K562 (cell line): ENCODE results near the gene ENKUR. TPM values are rescaled to one million over a fixed set of nuclear protein-coding genes. Genes with fewer than 3 reads are reported as not detected.

Experiments used
- CBFA2T3 ChIP-seq: fragments of 450-650 bp; IDR thresholded peaks from 2 replicates; pipeline ENCODE4 v1.6.1; 2017
- CC2D1A ChIP-seq: fragments of 450-650 bp; IDR thresholded peaks from 2 replicates; pipeline ENCODE4 v1.6.1; 2017; ENCODE audit warnings: mild to moderate bottlenecking
- CTCFL ChIP-seq: IDR thresholded peaks from 2 replicates; pipeline ENCODE4 v1.6.1; 2011; ENCODE audit warnings: borderline replicate concordance, low read depth, mild to moderate bottlenecking, moderate library complexity, low read length; ENCODE audit not compliant: insufficient read depth, poor library complexity, severe bottlenecking
- EP300 ChIP-seq: IDR thresholded peaks from 2 replicates; pipeline ENCODE4 v1.6.1; 2012; ENCODE audit warnings: low read length, improper control_type of control experiment
- ESRRA ChIP-seq: fragments of 450-650 bp; IDR thresholded peaks from 2 replicates; pipeline ENCODE4 v1.6.1; 2014; ENCODE audit warnings: low read depth, mild to moderate bottlenecking, moderate library complexity, borderline replicate concordance
- HMBOX1 ChIP-seq: sonication (generic); IDR thresholded peaks from 2 replicates; pipeline ENCODE4 v1.6.1; 2016
- ILK ChIP-seq: fragments of 450-650 bp; IDR thresholded peaks from 2 replicates; pipeline ENCODE4 v1.6.1; 2016; ENCODE audit warnings: missing genetic modification characterization, low read depth, mild to moderate bottlenecking, missing compliant biosample characterization, moderate library complexity, borderline replicate concordance
- NFIC ChIP-seq: fragments of 450-650 bp; IDR thresholded peaks from 2 replicates; pipeline ENCODE4 v1.6.1; 2017; ENCODE audit warnings: mild to moderate bottlenecking, inconsistent platforms
- PATZ1 ChIP-seq: fragments of 250-450 bp; sonication (Bioruptor Pico); IDR thresholded peaks from 2 replicates; pipeline ENCODE4 v1.5.0; 2020; ENCODE audit warnings: mild to moderate bottlenecking, borderline replicate concordance
- RAD21 ChIP-seq, 2 experiments: fragments of 250-450 bp in 1 of 2; fragments of 450-650 bp in 1 of 2; sonication (Bioruptor Pico) in 1 of 2; formaldehyde crosslinking in 1 of 2; IDR thresholded peaks in 1 of 2; conservative IDR thresholded peaks in 1 of 2; 2 replicates each; pipeline versions ENCODE4 v1.4.0 to v1.8.0; 2020 to 2022; ENCODE audit warnings: mild to moderate bottlenecking in 2 of 2, moderate library complexity in 1 of 2
- UBTF ChIP-seq, 2 experiments: IDR thresholded peaks; 2 replicates each; pipeline ENCODE4 v1.6.1; 2012; ENCODE audit warnings: improper control_type of control experiment in 2 of 2, low read depth in 2 of 2, low read length in 2 of 2, borderline replicate concordance in 1 of 2
- ZKSCAN1 ChIP-seq: fragments of 150-350 bp; IDR thresholded peaks from 2 replicates; pipeline ENCODE4 v1.6.1; 2016; ENCODE audit warnings: low read depth, low read length
- ZMIZ1 ChIP-seq, 2 experiments: fragments of 150-350 bp in 1 of 2; IDR thresholded peaks; 2 replicates each; pipeline ENCODE4 v1.6.1; 2012 to 2016; ENCODE audit warnings: low read depth in 2 of 2, low read length in 2 of 2, mild to moderate bottlenecking in 1 of 2, moderate library complexity in 1 of 2
- polyA plus RNA-seq, 8 experiments: library from polyadenylated mRNA; depleted of rRNA in 4 of 8; stranded (reverse) in 5 of 8; unstranded in 3 of 8; fragments of >200 nt; fragmentation: Nextera tagmentation in 2 of 8; fragmentation: Illumina TruSeq in 1 of 8; extraction: Ambion mirVana in 2 of 8; extraction: Trizol in 1 of 8; gene quantifications; 2 replicates each; pipeline versions ENCODE4 v1.2.1 to v1.2.3, GENCODE V29; 2011 to 2014; ENCODE audit warnings: inconsistent platforms in 1 of 8, missing spikeins in 1 of 8
- total RNA-seq, 7 experiments: library from RNA; depleted of rRNA in 6 of 7; stranded (reverse); fragments of >200 nt in 6 of 7; fragmentation: Illumina TruSeq in 2 of 7; extraction: Trizol in 2 of 7; gene quantifications; 2 replicates each; pipeline versions ENCODE4 v1.2.1 to v1.2.3, GENCODE V29; 2011 to 2021; ENCODE audit warnings: low replicate concordance in 1 of 7

Gene ENKUR
- total and polyA plus RNA-seq, 9 of the 15 experiments (the other 6 are each of a cell fraction or from before 2014, with no cell fraction given) = 0.06 to 0.46 (median 0.20) TPM

GRCh38 chr10:24951201-24952142, 64.5 kb downstream of the ENKUR start (continued):
- TF ChIP-seq UBTF (IDR thresholded peaks at IDR 0.05; ENCODE audit: borderline replicate concordance in 1 of 2, low read depth in 2 of 2, low read length in 2 of 2) (0 out of 4 replicates have a peak, but pooled peaks of 1 of the 2 experiments have one; percentile 9), HMBOX1 (peak; percentile 56), CBFA2T3 (peak; percentile 7; the same call in 1 of the 2 replicates), ZMIZ1 (IDR thresholded peaks at IDR 0.05; ENCODE audit: low read depth in 2 of 2, low read length in 2 of 2) (no peak), EP300 (peak; percentile 4; the same call in 1 of the 2 replicates), ZKSCAN1 (peak; percentile 36; the same call in 1 of the 2 replicates), CTCFL (peak; percentile 12), RAD21 (CRISPR knock-in tag; conservative IDR thresholded peaks at IDR 0.05 in 1 of 2, IDR thresholded peaks at IDR 0.05 in 1 of 2) (0 out of 4 replicates have a peak, but pooled peaks have one; percentile 6 to 14), PATZ1 (CRISPR knock-in tag) (no peak), ESRRA (peak; percentile 78; the same call in 1 of the 2 replicates), ILK (tag) (no peak), NFIC (peak; percentile 12), CC2D1A (peak; percentile 85; the same call in 1 of the 2 replicates)
